ENCODE data around the gene RHOT2.

The RHOT2 gene

DNA sequence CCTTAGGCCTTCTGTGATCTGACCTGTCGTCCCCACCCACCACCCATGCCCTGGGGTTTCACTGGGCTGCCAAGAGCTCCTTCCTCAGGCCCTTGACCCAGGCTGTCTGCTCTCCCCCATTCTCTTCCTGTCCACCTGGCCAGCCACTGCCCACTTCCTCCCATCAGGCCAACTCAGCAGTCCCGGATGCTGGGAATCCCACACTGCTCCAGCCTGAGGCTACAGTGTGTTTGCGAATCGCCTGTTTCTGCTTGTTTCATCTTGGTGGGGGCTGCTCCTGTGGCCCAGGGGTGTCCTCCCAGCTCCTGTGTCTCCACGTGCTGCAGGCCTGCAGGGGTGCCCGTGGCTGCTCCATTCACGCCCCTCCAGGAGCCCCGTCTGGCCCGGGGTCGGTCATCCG, 46.1 kb downstream of the RHOT2 start:
- DNase-seq (ENCODE audit: low read depth in 2 of 2): no peak

DNA sequence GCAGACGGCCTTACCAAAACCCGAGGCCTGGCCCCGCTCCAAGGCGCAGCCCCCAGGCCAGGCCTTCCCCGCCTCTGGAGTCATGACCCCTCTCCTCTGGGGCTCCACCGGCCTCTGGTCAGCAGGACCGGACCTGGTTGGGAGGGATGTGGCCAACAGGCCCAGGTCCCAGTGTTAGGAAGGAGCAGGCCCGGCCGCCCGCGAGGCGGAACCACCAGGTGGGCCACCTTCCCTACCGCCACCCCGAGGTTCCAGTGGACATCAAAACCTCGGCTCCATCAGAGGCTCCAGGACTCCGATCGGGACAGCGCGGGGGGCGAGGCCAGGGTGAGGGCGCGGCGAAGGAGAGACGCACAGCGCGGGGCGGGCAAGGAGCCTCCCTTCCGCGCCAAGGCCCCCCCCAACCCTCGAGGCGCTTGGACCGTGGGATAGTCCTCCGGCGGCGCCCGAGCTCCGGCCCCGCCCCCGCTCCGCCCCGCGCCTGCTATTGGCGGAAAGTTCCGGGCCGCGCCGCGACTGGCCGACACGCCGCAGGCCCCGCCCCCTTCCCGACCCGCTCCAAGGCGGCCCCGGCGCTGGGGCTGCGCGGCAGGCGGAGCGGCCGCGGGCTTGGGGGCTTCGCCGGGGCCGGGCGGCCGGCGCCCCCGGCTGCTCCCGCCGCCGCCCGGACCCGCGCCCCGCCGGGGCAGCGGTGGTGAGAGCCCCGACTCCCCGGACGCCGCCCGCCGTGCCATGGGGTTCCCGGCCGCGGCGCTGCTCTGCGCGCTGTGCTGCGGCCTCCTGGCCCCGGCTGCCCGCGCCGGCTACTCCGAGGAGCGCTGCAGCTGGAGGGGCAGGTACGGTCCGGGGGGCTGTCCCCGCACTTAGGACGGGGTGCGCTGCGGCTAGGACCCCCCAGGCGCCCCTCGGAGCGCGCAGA, 46.9 kb downstream of the RHOT2 start, which contains the start of gene METRN:
Gene METRN (plus strand): TSS at position 561 of the 919 bp plus-strand sequence. CDS start 172 bp downstream, at position 733.
- DNase-seq (ENCODE audit: low read depth in 2 of 2): peak; percentile 72 to 79

GRCh38 chr16:715477-716199, 47.7 kb downstream of the RHOT2 start:
- DNase-seq (ENCODE audit: low read depth in 2 of 2): no peak

- no peak for DNase-seq (ENCODE audit: low read depth in 2 of 2)
Measured at GRCh38 chr16:716200-716568, 48.3 kb downstream of the RHOT2 start.

DNA sequence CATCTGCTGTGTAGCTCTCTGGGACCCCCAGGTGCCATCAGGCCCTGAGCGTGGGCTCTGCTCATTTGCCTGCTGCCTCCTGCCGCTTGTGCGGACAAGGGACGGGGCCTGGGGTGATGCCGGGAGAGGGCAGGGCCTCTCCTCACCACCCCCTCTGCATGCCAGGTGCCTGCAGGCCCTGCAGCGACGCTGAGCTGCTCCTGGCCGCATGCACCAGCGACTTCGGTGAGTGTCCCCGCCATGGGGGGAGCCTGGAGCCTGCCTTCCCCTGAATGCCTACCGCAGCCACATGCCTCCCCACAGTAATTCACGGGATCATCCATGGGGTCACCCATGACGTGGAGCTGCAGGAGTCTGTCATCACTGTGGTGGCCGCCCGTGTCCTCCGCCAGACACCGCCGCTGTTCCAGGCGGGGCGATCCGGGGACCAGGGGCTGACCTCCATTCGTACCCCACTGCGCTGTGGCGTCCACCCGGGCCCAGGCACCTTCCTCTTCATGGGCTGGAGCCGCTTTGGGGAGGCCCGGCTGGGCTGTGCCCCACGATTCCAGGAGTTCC, 48.9 kb downstream of the RHOT2 start:
- DNase-seq (ENCODE audit: low read depth in 2 of 2): no peak

GRCh38 chr16:717450-718245, 49.7 kb downstream of the RHOT2 start:
- DNase-seq (ENCODE audit: low read depth in 2 of 2): no peak

GRCh38 chr16:718389-718788, 50.5 kb downstream of the RHOT2 start:
- DNase-seq (ENCODE audit: low read depth in 2 of 2): no peak

GRCh38 chr16:718922-719321, 51.0 kb downstream of the RHOT2 start:
- DNase-seq (ENCODE audit: low read depth in 2 of 2): no peak

GRCh38 chr16:719815-720446, 52.0 kb downstream of the RHOT2 start:
- DNase-seq (ENCODE audit: low read depth in 2 of 2): no peak

GRCh38 chr16:720447-720989, 52.6 kb downstream of the RHOT2 start:
- DNase-seq (ENCODE audit: low read depth in 2 of 2): no peak

- DNase-seq (ENCODE audit: low read depth in 2 of 2): peak; percentile 36 to 59
Measured at GRCh38 chr16:720990-721764, 53.2 kb downstream of the RHOT2 start, which contains the start of gene ANTKMT. ANTKMT (plus strand) TSS chr16:721146; CDS start chr16:721275, 129 bp downstream.

- DNase-seq (ENCODE audit: low read depth in 2 of 2): no peak
Measured at GRCh38 chr16:721765-722540, 54.0 kb downstream of the RHOT2 start.

DNA sequence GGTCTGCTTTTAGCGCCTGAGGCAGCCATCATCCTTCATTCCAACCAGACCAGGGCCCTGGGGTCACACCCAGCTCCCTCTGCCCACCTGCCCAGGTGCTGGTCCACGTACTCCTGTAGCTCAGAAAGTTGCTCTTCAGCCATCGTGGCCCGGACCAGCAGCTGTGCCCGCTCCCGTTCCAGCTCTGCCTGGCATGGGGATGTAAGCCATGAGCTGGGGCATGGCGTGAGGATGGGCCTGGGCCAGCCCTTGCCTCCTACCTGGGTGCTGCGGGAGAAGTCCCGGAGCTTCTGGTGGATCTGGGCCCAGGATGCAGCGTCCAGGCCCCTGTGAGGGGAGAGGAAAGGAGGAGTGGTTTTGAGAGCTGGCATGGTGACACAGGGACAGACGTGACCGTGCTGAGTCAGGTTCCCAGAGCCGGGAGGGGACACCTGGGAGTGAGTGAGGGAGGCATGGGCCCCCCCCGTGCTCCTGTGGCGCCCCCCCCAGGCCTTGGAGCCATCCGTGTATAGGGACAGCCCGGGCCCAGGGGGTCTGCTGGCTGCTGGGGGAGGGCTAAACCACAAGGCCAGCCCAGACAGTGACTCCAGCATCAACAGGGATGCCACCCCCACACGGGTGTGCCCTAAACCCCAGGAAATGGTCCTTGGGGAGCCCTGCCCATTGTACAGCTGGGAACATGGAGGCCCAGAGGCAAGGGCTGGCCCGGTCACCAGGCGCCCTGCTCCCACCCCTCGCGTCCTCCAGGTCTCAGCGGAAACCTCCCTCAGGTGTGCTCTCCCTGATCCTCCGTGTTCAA, 55.1 kb downstream of the RHOT2 start:
- DNase-seq (ENCODE audit: low read depth in 2 of 2): no peak

DNA sequence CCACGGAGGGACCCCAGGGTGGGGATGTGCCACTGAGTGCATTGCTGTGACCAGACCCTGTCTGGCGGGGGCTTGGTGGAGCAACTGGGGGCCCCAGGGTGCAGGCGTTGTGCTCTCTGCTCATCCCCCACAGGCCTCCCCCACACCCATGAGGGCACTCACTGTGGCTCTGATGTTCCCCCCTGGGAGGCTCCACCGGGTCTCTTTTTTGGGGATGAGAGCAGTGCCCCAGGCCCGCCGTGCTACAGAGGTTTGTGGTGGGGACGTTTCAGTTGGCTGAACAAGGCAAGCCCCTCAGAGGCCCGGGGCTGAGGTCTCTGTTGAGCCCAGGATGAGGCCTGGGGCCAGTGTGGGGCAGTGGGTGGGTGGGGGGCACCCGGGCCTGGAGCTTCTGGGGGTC, 55.8 kb downstream of the RHOT2 start:
- no peak for DNase-seq (ENCODE audit: low read depth in 2 of 2)
